Activated CD8-positive, alpha-beta memory T cell treated with anti-CD3 and anti-CD28 coated beads, Interleukin-2, amount 50 U/mL, for 1 hour (primary cell): ENCODE results near the gene CSNK1G2.

Experiments used
- DNase-seq: peaks from one replicate; pipeline ENCODE4 v3.0.0-alpha.2; 2020; ENCODE audit errors: extremely low read depth

Gene CSNK1G2

DNA sequence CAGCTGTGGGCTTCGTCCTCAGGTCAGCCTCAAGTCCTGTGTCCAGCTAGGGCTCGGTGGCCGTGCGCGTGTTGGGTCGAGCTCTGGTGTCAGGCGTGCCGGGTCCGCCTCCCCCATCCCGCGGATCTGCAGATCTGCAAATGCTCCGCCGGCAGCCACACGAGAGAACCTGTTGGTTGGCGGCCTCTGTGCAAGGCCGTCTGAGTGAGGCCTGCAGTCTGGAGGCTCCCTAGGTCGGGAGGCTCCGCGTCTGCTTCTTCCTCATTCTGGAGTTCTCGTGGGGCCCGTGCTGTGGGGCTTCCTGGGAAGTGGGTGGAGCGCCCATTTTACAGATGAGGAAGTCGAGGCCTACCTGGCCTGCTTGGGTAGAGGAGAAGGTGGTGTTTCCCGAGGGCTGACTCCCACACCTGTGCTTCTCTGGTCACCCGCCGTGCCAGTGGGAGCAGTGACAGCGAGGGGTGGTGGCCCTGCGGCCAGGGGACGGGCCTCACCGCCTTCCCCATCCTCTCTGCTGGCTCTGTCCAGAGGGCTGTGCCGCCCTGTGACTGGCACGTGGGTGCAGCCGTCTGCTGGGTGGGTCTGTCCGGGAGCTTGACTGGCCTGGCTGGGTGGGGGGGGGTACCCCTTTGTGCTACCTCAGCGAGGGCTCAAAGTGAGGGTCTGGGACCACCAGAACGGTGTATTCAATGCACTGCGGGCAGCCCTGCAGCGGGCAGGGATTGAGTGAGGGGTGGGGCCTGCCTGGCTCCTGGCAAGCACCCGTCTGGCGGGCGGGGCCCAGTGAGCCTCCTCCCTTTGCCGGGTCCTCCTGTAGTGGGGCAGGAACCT, 3.3 kb downstream of the CSNK1G2 start:
- no peak for DNase-seq

DNA sequence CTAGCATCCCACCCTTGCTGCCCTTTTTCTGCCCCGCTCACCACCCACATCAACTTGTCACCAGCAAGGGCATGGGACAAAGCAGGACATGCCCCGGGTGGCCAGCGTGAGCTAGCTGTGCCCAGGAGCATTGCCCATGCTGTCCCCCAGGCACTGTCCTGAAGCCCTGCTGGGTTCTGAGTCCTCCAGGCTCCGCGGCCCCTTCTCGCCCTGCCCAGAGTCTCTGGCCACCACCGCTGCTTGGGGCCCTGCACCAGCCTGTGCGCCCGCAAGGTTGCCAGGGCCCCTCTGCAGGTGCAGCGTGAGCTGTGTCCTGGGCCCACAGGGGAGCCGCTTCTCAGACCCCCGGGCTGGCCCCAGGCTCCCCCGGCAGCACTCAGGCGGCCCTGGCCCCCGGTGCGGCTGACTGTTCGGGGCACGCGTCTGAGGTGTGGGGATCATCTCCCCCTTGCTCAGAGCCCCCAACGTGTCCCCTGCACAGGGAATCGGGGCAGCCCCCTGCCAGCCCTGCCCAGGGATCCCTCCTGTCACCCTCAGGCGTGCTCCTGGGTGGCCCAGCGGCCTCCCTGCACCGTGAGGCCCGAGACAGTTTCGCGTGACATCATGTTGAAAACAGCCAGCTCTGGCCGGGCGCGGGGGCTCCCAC, 4.1 kb downstream of the CSNK1G2 start:
- DNase-seq: no peak

DNA sequence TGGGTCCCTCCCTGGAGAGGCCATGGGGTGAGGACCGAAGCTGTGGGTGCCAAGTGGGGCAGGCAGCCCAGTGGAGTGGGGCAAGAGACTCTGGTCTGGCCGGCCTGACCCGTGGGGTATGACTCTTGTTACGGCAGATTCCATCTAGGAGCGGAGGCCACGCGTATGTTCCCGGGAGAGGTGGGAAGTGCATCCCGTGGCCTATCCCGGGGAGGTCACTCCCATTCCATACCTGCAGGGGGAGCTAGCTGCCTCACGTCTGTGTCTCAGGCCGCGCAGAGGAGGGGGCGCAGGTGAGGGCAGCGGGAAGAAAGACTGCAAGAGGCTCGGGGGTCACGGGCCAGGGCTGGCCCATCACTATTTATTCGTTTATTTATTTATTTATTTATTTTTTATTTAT, 4.9 kb downstream of the CSNK1G2 start:
- DNase-seq: no peak

GRCh38 chr19:1947651-1948209, 6.8 kb downstream of the CSNK1G2 start:
- no peak for DNase-seq

GRCh38 chr19:1949304-1950101, 8.5 kb downstream of the CSNK1G2 start:
- DNase-seq: no peak

DNA sequence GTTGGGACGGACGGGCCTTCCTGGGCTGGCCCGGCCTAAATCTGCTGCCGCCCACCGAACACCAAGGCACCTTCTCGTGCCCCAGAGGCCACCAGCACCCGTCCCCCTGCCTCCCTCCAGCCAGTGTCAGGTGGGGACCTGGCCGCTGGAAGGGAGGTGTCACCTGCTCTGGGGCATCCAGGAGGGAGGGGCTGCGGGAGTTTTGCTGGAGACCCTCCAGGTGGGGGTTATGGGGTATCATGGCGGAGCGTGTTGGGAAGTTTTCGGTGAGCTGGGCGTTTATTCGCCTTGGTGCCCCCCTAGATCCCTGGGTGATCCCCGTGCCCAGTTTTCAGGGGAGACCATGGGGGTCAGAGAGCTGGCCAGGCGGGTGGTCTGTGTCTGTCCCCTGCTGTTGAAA, 9.7 kb downstream of the CSNK1G2 start:
- no peak for DNase-seq

GRCh38 chr19:1952635-1953034, 11.7 kb downstream of the CSNK1G2 start:
- DNase-seq: no peak

- DNase-seq: no peak
Observed at GRCh38 chr19:1953037-1953436, 12.1 kb downstream of the CSNK1G2 start.

DNA sequence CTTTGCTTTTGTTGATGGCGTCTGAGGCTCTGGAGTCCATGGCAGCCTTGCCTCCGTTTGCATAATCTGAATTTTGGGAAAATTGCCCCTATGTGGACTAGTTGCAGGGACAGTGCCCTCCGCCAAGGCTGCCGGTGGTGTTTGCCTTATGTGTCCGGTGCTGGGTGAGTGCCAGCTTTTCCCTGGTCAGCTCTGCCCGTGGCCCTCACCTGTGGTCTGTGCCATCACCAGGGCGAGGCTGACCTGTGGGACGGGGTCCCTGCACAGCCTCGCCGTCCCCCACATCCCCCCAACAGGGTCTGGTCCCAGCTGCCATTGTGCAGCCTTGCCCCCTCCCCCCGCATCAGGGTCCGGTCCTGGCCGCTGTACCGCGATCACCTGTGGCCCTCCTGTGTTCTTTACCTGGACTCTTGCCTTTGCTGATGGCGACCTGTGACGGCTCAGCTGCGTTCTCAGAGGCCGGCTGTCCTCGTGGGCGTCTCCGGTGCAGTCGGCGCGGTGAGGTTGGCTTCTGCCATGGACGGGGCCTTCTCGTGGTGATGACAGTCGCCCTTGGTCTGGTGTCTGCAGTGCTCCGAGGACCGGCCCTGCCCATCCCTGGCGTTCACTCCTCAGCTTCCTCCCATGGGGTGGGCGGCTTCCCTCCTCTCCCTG, 12.6 kb downstream of the CSNK1G2 start:
- DNase-seq: no peak

- DNase-seq: no peak
Observed at GRCh38 chr19:1954532-1954933, 13.6 kb downstream of the CSNK1G2 start.

DNA sequence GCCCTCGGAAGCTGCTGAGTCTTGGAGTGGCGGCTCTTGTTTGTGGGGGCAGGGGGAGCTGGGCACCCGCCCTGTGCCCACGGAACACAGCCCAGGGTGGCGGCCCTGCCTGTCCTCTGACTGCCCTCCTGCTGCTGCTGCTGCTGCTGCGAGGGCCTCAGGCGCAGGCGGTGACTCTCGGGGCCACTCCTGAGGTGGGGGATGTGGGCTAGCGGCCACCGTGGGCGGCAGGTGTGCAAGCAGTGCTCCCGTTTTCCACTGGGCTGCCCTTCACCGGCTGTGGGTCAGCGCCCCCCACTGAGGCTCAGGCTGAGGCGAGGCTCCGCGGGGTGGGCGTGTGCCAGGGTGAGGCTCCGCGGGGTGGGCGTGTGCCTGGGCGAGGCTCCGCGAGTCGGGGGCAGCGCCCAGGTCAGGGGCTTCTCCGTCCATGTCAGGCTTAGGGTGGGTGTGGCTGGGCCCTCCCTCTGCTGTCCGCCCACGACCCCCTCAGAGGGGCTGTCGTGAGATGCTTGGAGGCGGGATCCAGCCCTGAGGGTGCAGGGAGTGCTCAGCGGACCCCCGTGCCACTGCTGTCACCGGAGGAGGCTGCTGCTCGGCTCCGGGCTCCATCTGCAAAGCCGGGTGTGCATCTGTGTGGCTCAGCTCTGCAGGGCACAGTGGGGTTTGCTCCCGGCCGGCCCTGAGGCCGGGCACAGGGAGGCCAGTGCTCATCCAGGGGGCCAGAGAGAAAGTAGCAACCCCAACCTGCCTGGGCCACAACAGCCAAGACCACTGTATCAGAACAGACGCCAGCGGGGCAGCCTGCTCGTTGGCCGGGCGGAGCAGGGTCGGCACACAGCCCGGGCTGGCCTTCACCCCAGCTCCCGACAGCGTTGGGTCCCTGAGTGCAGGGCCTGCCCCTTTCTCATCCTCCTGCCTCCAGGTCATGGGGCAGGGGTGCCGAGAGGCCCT, 14.5 kb downstream of the CSNK1G2 start:
- DNase-seq: no peak

DNA sequence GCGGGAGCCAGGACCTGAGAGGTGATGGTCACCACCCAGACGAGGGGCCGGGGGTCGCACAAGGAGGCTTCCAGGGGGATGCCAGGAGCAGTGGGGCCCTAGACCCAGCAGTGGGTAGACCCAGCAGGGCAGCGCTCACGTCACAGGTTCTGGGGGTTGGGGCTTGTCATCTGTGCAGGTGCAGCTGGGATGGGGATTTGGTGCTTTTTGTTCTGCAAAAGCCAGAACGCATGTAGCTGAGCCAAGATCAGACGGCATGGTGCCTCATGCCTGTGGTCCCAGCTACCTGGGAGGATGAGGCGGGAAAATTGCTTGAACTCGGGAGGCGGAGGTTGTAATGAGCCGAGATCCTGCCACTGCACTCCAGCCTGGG, 15.1 kb downstream of the CSNK1G2 start:
- no peak for DNase-seq

GRCh38 chr19:1956868-1957492, 16.0 kb downstream of the CSNK1G2 start:
- no peak for DNase-seq

GRCh38 chr19:1957562-1958248, 16.7 kb downstream of the CSNK1G2 start:
- DNase-seq: no peak

- no peak for DNase-seq
Observed at GRCh38 chr19:1959928-1960589, 19.1 kb downstream of the CSNK1G2 start.

- no peak for DNase-seq
Observed at GRCh38 chr19:1961000-1961883, 20.3 kb downstream of the CSNK1G2 start.

- DNase-seq: no peak
Observed at GRCh38 chr19:1962674-1963073, 21.7 kb downstream of the CSNK1G2 start.

GRCh38 chr19:1967087-1967608, 26.2 kb downstream of the CSNK1G2 start:
- DNase-seq: peak; percentile 20
